Stimulated activated CD8-positive, alpha-beta memory T cell treated with anti-CD3 and anti-CD28 coated beads, Interleukin-12 subunit alpha, Interleukin-12 subunit beta, amount 100 ng/mL, for 24 hours (primary cell): Measurements from ENCODE around the gene HEXB.
A peak's percentile ranks its signal among the peaks of the same experiment; 100 is the strongest.
"Not testable (repeated sequence)": the region's sequence is repeated elsewhere in the genome, so short reads cannot be mapped to it uniquely, and the experiment has no call there.

Source experiments
- DNase-seq: peaks from one replicate; pipeline ENCODE4 v3.0.0-alpha.2; 2020; ENCODE audit errors: extremely low read depth

Gene HEXB

DNA sequence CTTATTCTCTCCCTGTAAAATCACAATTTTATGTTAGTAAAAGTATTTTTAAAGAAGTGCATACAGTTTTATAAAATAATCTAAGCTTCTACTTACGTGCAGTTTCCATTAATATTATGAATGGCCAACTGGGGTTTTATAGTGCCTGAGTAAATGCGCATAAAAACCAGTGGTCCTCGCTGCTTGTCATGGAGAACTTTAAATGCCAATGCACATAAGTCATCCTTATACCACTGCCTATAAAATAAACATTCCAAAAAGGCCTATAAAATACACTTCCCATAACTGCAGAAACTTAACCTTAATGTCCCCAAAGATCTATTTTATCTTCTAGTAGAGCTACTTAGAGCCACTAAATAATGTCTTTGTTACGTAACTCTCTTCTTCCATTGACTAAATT is 53.4 kb downstream of the HEXB start:
- DNase-seq: no peak

GRCh38 chr5:74748742-74749141 is 63.7 kb downstream of the HEXB start:
- DNase-seq: not testable (repeated sequence)

DNA sequence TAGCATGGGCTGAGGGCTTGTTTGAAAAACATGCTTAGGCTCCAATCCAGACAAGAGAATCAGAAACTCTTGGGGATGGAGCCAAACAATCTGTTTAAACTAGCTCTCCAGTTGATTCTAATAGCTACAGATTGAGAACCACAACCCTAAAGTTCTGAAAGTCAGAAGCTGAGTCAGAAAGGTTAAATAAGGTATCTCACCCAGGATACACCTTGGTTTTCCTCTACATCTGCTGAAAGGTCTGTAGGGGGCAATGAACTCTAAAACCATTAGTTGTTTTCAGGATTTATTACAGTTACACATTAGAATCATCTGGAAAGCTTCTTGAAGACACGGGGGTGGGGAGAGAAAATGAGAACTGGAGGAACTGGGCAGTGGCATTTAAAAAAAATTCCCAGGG is 76.2 kb downstream of the HEXB start:
- no peak for DNase-seq

- no peak for DNase-seq
Observed at GRCh38 chr5:74762599-74762998, 77.6 kb downstream of the HEXB start.

DNA sequence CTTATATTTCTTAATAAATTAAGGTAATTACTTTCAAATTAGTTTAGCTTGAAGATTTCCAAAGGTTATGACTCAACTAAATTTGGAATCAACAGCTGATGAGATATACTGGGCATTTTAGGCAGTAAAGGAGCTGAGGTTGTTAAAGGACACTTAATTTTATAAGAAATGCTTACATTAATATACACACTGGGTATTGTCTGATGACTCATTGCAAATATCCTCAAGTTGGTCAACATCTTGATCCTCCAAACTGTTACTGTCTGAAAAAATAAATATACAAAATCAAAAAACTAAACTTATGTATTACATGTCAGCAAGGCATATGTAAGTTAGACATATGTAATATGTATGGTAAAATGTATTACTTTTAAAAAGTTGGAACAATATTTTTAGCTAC is 78.5 kb downstream of the HEXB start:
- no peak for DNase-seq

- DNase-seq: no peak
Observed at GRCh38 chr5:74765201-74765600, 80.2 kb downstream of the HEXB start.

GRCh38 chr5:74765929-74766328 is 80.9 kb downstream of the HEXB start:
- no peak for DNase-seq

- DNase-seq: no peak
Observed at GRCh38 chr5:74766418-74766848, 81.4 kb downstream of the HEXB start.

GRCh38 chr5:74766849-74767578 is 82.0 kb downstream of the HEXB start, which contains the start of the genes GFM2 and NSA2:
Gene GFM2 (minus strand): TSS chr5:74767117. CDS start chr5:74763742, 3,375 bp downstream.
Gene NSA2 (plus strand): TSS chr5:74767249. CDS start chr5:74767361, 112 bp downstream.
- peak; percentile 76 for DNase-seq

- no peak for DNase-seq
Observed at GRCh38 chr5:74767579-74767913, 82.5 kb downstream of the HEXB start.
